Breast epithelium (tissue), 4 donors: ENCODE data around the gene DDX4. TPM values are rescaled to one million over a fixed set of nuclear protein-coding genes. Genes with fewer than 3 reads are reported as not detected.
"Not testable (repeated sequence)": the region's sequence is repeated elsewhere in the genome, so short reads cannot be mapped to it uniquely, and the experiment has no call there.

ENCODE experiments used
- DNase-seq, 2 donors: peaks; one replicate each; pipeline ENCODE4 v3.0.0-alpha.2; 2019; ENCODE audit warnings: low spot score in 2 of 2
- H3K27ac ChIP-seq, 2 donors: fragments of 200-600 bp; sonication (generic) in 1 of 2; one replicate each; pipeline ENCODE4 v1.5.1; 2016 to 2019; ENCODE audit warnings: mild to moderate bottlenecking in 1 of 2
- H3K27me3 ChIP-seq, 2 donors: fragments of 200-600 bp; sonication (generic) in 1 of 2; one replicate each; pipeline versions ENCODE4 v1.5.1 to v1.6.0; 2017 to 2019; ENCODE audit warnings: control low read depth in 1 of 2, mild to moderate bottlenecking in 1 of 2
- H3K36me3 ChIP-seq: fragments of 200-600 bp; one replicate; pipeline ENCODE4 v1.5.1; 2019
- H3K4me1 ChIP-seq, 2 donors: fragments of 200-600 bp; sonication (generic); one replicate each; pipeline ENCODE4 v1.5.1; 2016 to 2019; ENCODE audit warnings: control low read depth in 1 of 2
- H3K4me3 ChIP-seq, 3 donors: fragments of 200-600 bp; sonication (generic); 1 replicate in 2 of 3; 2 replicates in 1 of 3; pipeline ENCODE4 v1.5.1; 2016 to 2019; ENCODE audit warnings: mild to moderate bottlenecking in 3 of 3, moderate library complexity in 2 of 3
- H3K9me3 ChIP-seq, 2 donors: fragments of 200-600 bp; sonication (generic) in 1 of 2; one replicate each; pipeline ENCODE4 v1.5.1; 2016 to 2019; ENCODE audit warnings: control low read depth in 1 of 2
- CTCF ChIP-seq, 3 donors: fragments of 450-650 bp; IDR thresholded peaks; one replicate each; pipeline ENCODE4 v1.5.1; 2016 to 2017; ENCODE audit warnings: antibody characterized with exemption in 3 of 3, mild to moderate bottlenecking in 3 of 3, moderate library complexity in 3 of 3
- POLR2A ChIP-seq: fragments of 450-650 bp; IDR thresholded peaks from one replicate; pipeline ENCODE4 v1.6.1; 2016; ENCODE audit warnings: antibody characterized with exemption, mild to moderate bottlenecking, moderate library complexity
- POLR2AphosphoS5 ChIP-seq, 3 donors: sonication (generic); formaldehyde crosslinking; IDR thresholded peaks; one replicate each; pipeline ENCODE4 v1.6.1; 2017; ENCODE audit warnings: antibody characterized with exemption in 3 of 3
- intact Hi-C: fragments of 100-400 bp; cut with DNase I; formaldehyde crosslinking; loops from one replicate; pipeline ENCODE4 v1.15.1; 2023; ENCODE audit warnings: low total_unique reads
- total RNA-seq, 3 donors: library from RNA; depleted of rRNA; stranded (reverse); fragments of >200 nt; gene quantifications; one replicate each; pipeline ENCODE4 v1.1.0, GENCODE V29; 2016

The DDX4 gene
- not detected for total RNA-seq

- Histone ChIP-seq H3K27me3 (no peaks in the 10 kb centered on the region), H3K27ac (no peak within 1 kb of the TSS), H3K4me1 (no peaks in the 10 kb centered on the region), H3K9me3 (no peaks in the 10 kb centered on the region), H3K36me3 (no peaks in the 10 kb centered on the region), H3K4me3 (no peak within 1 kb of the TSS)
- intact Hi-C loops: no loop called here
- TF ChIP-seq POLR2A (no peak), CTCF (IDR thresholded peaks at IDR 0.05) (no peak), POLR2AphosphoS5 (IDR thresholded peaks at IDR 0.05) (no peak)
- no peak for DNase-seq
These were observed at the start of gene DDX4 for GRCh38 chr5:55737793-55738192. DDX4 (plus strand) TSS chr5:55738061; CDS start chr5:55738964, 903 bp downstream.

- no peaks in the 10 kb centered on the region for H3K27me3 ChIP-seq
- H3K4me3 ChIP-seq: peak overlapping the region in 2 of 3 donors; percentile 17 to 20
- peaks cover 0 to 5% of the 10 kb centered on the region in 2 donors for H3K4me1 ChIP-seq
- no peak for DNase-seq
- peak overlapping the region; percentile 48 to 50 for H3K27ac ChIP-seq
- H3K36me3 ChIP-seq: no peaks in the 10 kb centered on the region
- no peaks in the 10 kb centered on the region for H3K9me3 ChIP-seq
- intact Hi-C loops: loop anchor here (10.0 kb wide), 1 partner anchor 517 kb away; the partner anchor contains the start of gene CDC20B
- TF ChIP-seq CTCF (IDR thresholded peaks at IDR 0.05) (peak; percentile 77 to 82 (median 79)), POLR2A (no peak)
These were observed 46.4 kb upstream of the DDX4 start for GRCh38 chr5:55691265-55692105.

GRCh38 chr5:55692106-55692417 is 45.8 kb upstream of the DDX4 start:
- no peaks in the 10 kb centered on the region for H3K27me3 ChIP-seq
- H3K4me1 ChIP-seq: peaks cover 0 to 5% of the 10 kb centered on the region in 2 donors
- no peaks in the 10 kb centered on the region for H3K36me3 ChIP-seq
- H3K9me3 ChIP-seq: no peaks in the 10 kb centered on the region
- TF ChIP-seq CTCF (IDR thresholded peaks at IDR 0.05) (no peak), POLR2A (no peak), POLR2AphosphoS5 (IDR thresholded peaks at IDR 0.05) (no peak)
- no peak overlapping the region for H3K27ac ChIP-seq
- no peak overlapping the region for H3K4me3 ChIP-seq
- intact Hi-C loops: loop anchor here (10.0 kb wide), 1 partner anchor 517 kb away; the partner anchor contains the start of gene CDC20B
- no peak for DNase-seq

GRCh38 chr5:55692509-55692908 is 45.4 kb upstream of the DDX4 start:
- Histone ChIP-seq H3K27me3 (no peaks in the 10 kb centered on the region), H3K4me3 (no peak overlapping the region), H3K9me3 (no peaks in the 10 kb centered on the region), H3K27ac (no peak overlapping the region), H3K36me3 (no peaks in the 10 kb centered on the region), H3K4me1 (peaks cover 0 to 5% of the 10 kb centered on the region in 2 donors)
- intact Hi-C loops: loop anchor here (10.0 kb wide), 1 partner anchor 518 kb away; the partner anchor contains the start of gene CDC20B
- no peak for DNase-seq
- TF ChIP-seq POLR2A (no peak), POLR2AphosphoS5 (IDR thresholded peaks at IDR 0.05) (no peak), CTCF (IDR thresholded peaks at IDR 0.05) (no peak)

- DNase-seq: no peak
- Histone ChIP-seq H3K27ac (no peak overlapping the region), H3K27me3 (no peaks in the 10 kb centered on the region), H3K9me3 (no peaks in the 10 kb centered on the region), H3K4me3 (no peak overlapping the region), H3K4me1 (peaks cover 0 to 5% of the 10 kb centered on the region in 2 donors), H3K36me3 (no peaks in the 10 kb centered on the region)
- TF ChIP-seq POLR2A: no peak
- peak in 2 of 3 donors; percentile 31 to 34 for TF ChIP-seq CTCF (IDR thresholded peaks at IDR 0.05)
- intact Hi-C loops: loop anchor here (10.0 kb wide), 1 partner anchor 519 kb away; the partner anchor contains the start of gene CDC20B
These were observed 43.6 kb upstream of the DDX4 start for GRCh38 chr5:55694152-55694830.

- DNase-seq, H3K4me3 ChIP-seq, H3K4me1 ChIP-seq, H3K9me3 ChIP-seq, H3K27ac ChIP-seq, H3K36me3 ChIP-seq, H3K27me3 ChIP-seq: not testable (repeated sequence)
- intact Hi-C loops: loop anchor here (10.0 kb wide), 1 partner anchor 522 kb away; the partner anchor contains the start of gene CDC20B
These were observed 41.2 kb upstream of the DDX4 start for GRCh38 chr5:55696704-55697103.
